MCF 10A (cell line): ENCODE results near the gene ZNF492. TPM values are rescaled to one million over a fixed set of nuclear protein-coding genes. Genes with fewer than 3 reads are reported as not detected.

Experiments used
- BruUV-seq: library from RNA; stranded (reverse); fragments of 400-500 nt; replicated peaks from 2 replicates; lab custom pipeline; 2021; lab: Mats Ljungman, UMichigan
- CTCF ChIA-PET: fragments of 300-600 bp; sonication (Branson Sonifier 250); formaldehyde crosslinking; extraction: SDS; loops from one replicate; lab custom pipeline; 2021; ENCODE audit warnings: antibody characterized with exemption, inconsistent platforms; lab: Yijun Ruan, JAX
- POLR2A ChIA-PET: fragments of 300-600, 350-650 bp; sonication (Branson Sonifier 250); formaldehyde crosslinking; extraction: SDS; loops from one replicate; lab custom pipeline; 2020; ENCODE audit warnings: antibody characterized with exemption, inconsistent platforms; lab: Yijun Ruan, JAX
- DNase-seq: peaks from one replicate; pipeline ENCODE4 v3.0.0-alpha.2; 2018; ENCODE audit not compliant: unreplicated experiment
- H3K27ac Mint-ChIP-seq: one replicate; pipeline ENCODE4 v1.8.0; 2022; ENCODE audit warnings: mild to moderate bottlenecking, low read depth, mixed read lengths; ENCODE audit not compliant: unreplicated experiment
- H3K27me3 Mint-ChIP-seq: one replicate; pipeline ENCODE4 v1.8.0; 2022; ENCODE audit warnings: mixed read lengths; ENCODE audit not compliant: insufficient read depth, unreplicated experiment
- H3K36me3 Mint-ChIP-seq: one replicate; pipeline ENCODE4 v1.8.0; 2022; ENCODE audit warnings: mild to moderate bottlenecking, moderate library complexity, mixed read lengths; ENCODE audit not compliant: insufficient read depth, unreplicated experiment
- H3K4me1 Mint-ChIP-seq: one replicate; pipeline ENCODE4 v1.8.0; 2022; ENCODE audit warnings: mixed read lengths; ENCODE audit not compliant: insufficient read depth, unreplicated experiment
- H3K4me3 Mint-ChIP-seq: one replicate; pipeline ENCODE4 v1.8.0; 2022; ENCODE audit warnings: mild to moderate bottlenecking, moderate library complexity, mixed read lengths; ENCODE audit not compliant: unreplicated experiment
- H3K9me3 Mint-ChIP-seq: one replicate; pipeline ENCODE4 v1.8.0; 2022; ENCODE audit warnings: mixed read lengths; ENCODE audit not compliant: unreplicated experiment
- intact Hi-C: fragments of 100-400 bp; cut with micrococcal nuclease; formaldehyde crosslinking; loops from 2 replicates; pipeline ENCODE4 v1.14.1; 2022
- total RNA-seq: library from RNA; stranded (reverse); gene quantifications from 2 replicates; pipeline ENCODE4 v1.2.3, GENCODE V29; 2022
- TF ChIP-seq, protein P1 (sequence below): fragments of 200-600 bp; IDR thresholded peaks from one replicate; pipeline ENCODE4 v1.8.0; 2022; ENCODE audit warnings: antibody characterized with exemption, mild to moderate bottlenecking; ENCODE audit not compliant: unreplicated experiment

The ZNF492 gene
- total RNA-seq, 1 experiment from 2014 or later = not detected

GRCh38 chr19:22708983-22709382 lies 74.9 kb downstream of the ZNF492 start:
- no peaks in the 10 kb centered on the region for H3K36me3 Mint-ChIP-seq
- ChIA-PET POLR2A (no interaction called here), CTCF (no interaction called here)
- H3K9me3 Mint-ChIP-seq = peaks cover 7% of the 10 kb centered on the region
- H3K27ac Mint-ChIP-seq = no peak overlapping the region
- H3K4me3 Mint-ChIP-seq = no peak overlapping the region
- TF ChIP-seq, protein P1, sequence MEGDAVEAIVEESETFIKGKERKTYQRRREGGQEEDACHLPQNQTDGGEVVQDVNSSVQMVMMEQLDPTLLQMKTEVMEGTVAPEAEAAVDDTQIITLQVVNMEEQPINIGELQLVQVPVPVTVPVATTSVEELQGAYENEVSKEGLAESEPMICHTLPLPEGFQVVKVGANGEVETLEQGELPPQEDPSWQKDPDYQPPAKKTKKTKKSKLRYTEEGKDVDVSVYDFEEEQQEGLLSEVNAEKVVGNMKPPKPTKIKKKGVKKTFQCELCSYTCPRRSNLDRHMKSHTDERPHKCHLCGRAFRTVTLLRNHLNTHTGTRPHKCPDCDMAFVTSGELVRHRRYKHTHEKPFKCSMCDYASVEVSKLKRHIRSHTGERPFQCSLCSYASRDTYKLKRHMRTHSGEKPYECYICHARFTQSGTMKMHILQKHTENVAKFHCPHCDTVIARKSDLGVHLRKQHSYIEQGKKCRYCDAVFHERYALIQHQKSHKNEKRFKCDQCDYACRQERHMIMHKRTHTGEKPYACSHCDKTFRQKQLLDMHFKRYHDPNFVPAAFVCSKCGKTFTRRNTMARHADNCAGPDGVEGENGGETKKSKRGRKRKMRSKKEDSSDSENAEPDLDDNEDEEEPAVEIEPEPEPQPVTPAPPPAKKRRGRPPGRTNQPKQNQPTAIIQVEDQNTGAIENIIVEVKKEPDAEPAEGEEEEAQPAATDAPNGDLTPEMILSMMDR = no peak
- intact Hi-C loops = no loop called here
- BruUV-seq = no TSS peak
- no peaks in the 10 kb centered on the region for H3K27me3 Mint-ChIP-seq
- DNase-seq = no peak
- H3K4me1 Mint-ChIP-seq = no peaks in the 10 kb centered on the region

Other genes starting within 250 kb of the ZNF492 start
- gene ZNF98, start 212.0 kb upstream of the ZNF492 start, total RNA-seq = not detected in 2 replicates
- not detected in 2 replicates for gene ZNF99, start 149.8 kb downstream of the ZNF492 start, total RNA-seq
- not detected in 2 replicates for gene ZNF723, start 198.0 kb downstream of the ZNF492 start, total RNA-seq